ENCODE data around the gene MT1X.
"Not testable (repeated sequence)": the region's sequence is repeated elsewhere in the genome, so short reads cannot be mapped to it uniquely, and the experiment has no call there.

MT1X gene

GRCh38 chr16:56673921-56674320 is 8.3 kb upstream of the MT1X start:
- no peak for DNase-seq (ENCODE audit: low read depth)
- no peak overlapping the region for H3K4me3 ChIP-seq (ENCODE audit: low read depth, low read length)

GRCh38 chr16:56674570-56674969 is 7.7 kb upstream of the MT1X start:
- H3K4me3 ChIP-seq (ENCODE audit: low read depth, low read length); DNase-seq (ENCODE audit: low read depth): not testable (repeated sequence)

GRCh38 chr16:56675685-56676210 is 6.5 kb upstream of the MT1X start:
- DNase-seq (ENCODE audit: low read depth): no peak
- H3K4me3 ChIP-seq (ENCODE audit: low read depth, low read length): no peak overlapping the region

- no peak for DNase-seq (ENCODE audit: low read depth)
Measured at GRCh38 chr16:56677474-56677873, 4.8 kb upstream of the MT1X start.

GRCh38 chr16:56679078-56679730 is 3.1 kb upstream of the MT1X start:
- no peak overlapping the region for H3K4me3 ChIP-seq (ENCODE audit: low read depth, low read length)
- DNase-seq (ENCODE audit: low read depth): no peak

More at GRCh38 chr16:56677474-56677873, 4.8 kb upstream of the MT1X start:
- H3K4me3 ChIP-seq (ENCODE audit: low read depth, low read length): no peak overlapping the region

- H3K4me3 ChIP-seq (ENCODE audit: low read depth, low read length): no peak overlapping the region
- no peak for DNase-seq (ENCODE audit: low read depth)
Measured at GRCh38 chr16:56679818-56680217, 2.5 kb upstream of the MT1X start.

- peak overlapping the region; percentile 65 for H3K4me3 ChIP-seq (ENCODE audit: low read depth, low read length)
- no peak for DNase-seq (ENCODE audit: low read depth)
Measured at GRCh38 chr16:56682703-56683397, 580 bp downstream of the MT1X start.

- DNase-seq (ENCODE audit: low read depth): no peak
- H3K4me3 ChIP-seq (ENCODE audit: low read depth, low read length): peak overlapping the region; percentile 65
Measured at GRCh38 chr16:56683424-56684172, 1.3 kb downstream of the MT1X start.

- DNase-seq (ENCODE audit: low read depth): no peak
- no peak overlapping the region for H3K4me3 ChIP-seq (ENCODE audit: low read depth, low read length)
Measured at GRCh38 chr16:56684256-56684925, 2.1 kb downstream of the MT1X start.

- H3K4me3 ChIP-seq (ENCODE audit: low read depth, low read length): no peak overlapping the region
- no peak for DNase-seq (ENCODE audit: low read depth)
Measured at GRCh38 chr16:56684926-56685590, 2.8 kb downstream of the MT1X start.

- DNase-seq (ENCODE audit: low read depth): no peak
- H3K4me3 ChIP-seq (ENCODE audit: low read depth, low read length): no peak overlapping the region
Measured at GRCh38 chr16:56686758-56687157, 4.5 kb downstream of the MT1X start.

GRCh38 chr16:56688762-56689161 is 6.5 kb downstream of the MT1X start:
- no peak overlapping the region for H3K4me3 ChIP-seq (ENCODE audit: low read depth, low read length)
- DNase-seq (ENCODE audit: low read depth): no peak

GRCh38 chr16:56689171-56689570 is 6.9 kb downstream of the MT1X start:
- no peak overlapping the region for H3K4me3 ChIP-seq (ENCODE audit: low read depth, low read length)
- DNase-seq (ENCODE audit: low read depth): no peak

GRCh38 chr16:56690420-56691122 is 8.3 kb downstream of the MT1X start:
- no peak overlapping the region for H3K4me3 ChIP-seq (ENCODE audit: low read depth, low read length)
- no peak for DNase-seq (ENCODE audit: low read depth)

- no peak overlapping the region for H3K4me3 ChIP-seq (ENCODE audit: low read depth, low read length)
- DNase-seq (ENCODE audit: low read depth): no peak
Measured at GRCh38 chr16:56691885-56692284, 9.6 kb downstream of the MT1X start.

GRCh38 chr16:56695246-56695645 is 13.0 kb downstream of the MT1X start:
- no peak for DNase-seq (ENCODE audit: low read depth)
- H3K4me3 ChIP-seq (ENCODE audit: low read depth, low read length): no peak overlapping the region

GRCh38 chr16:56697456-56698155 is 15.3 kb downstream of the MT1X start:
- H3K4me3 ChIP-seq (ENCODE audit: low read depth, low read length): no peak overlapping the region
- no peak for DNase-seq (ENCODE audit: low read depth)

GRCh38 chr16:56700195-56700594 is 17.9 kb downstream of the MT1X start:
- H3K4me3 ChIP-seq (ENCODE audit: low read depth, low read length): no peak overlapping the region
- peak; percentile 36 for DNase-seq (ENCODE audit: low read depth)

Data from skeletal muscle cell (primary cell).